K562 (cell line): ENCODE results near the gene ZNF280D. TPM values are rescaled to one million over a fixed set of nuclear protein-coding genes. Genes with fewer than 3 reads are reported as not detected.

Source experiments
- ATAC-seq: fragments of 200-7000 bp; cut with Tn5 transposase; 3 replicates; pipeline ENCODE4 v1.9.1; 2020; ENCODE audit warnings: moderate library complexity
- BruUV-seq: library from RNA; stranded (reverse); fragments of 400-500 nt; replicated peaks from 2 replicates; lab custom pipeline; 2021; lab: Mats Ljungman, UMichigan
- CTCF ChIA-PET: fragments of 300-600 bp; formaldehyde crosslinking; extraction: SDS; loops from one replicate; lab custom pipeline; 2021; ENCODE audit warnings: low intra/inter-chr PET ratio; lab: Yijun Ruan, JAX
- POLR2A ChIA-PET: fragments of 300-600, 350-650 bp; sonication (Branson Sonifier 250); formaldehyde crosslinking; extraction: SDS; loops from one replicate; lab custom pipeline; 2021; ENCODE audit warnings: antibody characterized with exemption, inconsistent platforms; lab: Yijun Ruan, JAX
- DNase-seq, 4 experiments: peaks; one replicate each; pipeline versions ENCODE4 v3.0.0 to v3.0.0-alpha.2; 2011 to 2018; ENCODE audit warnings: low spot score in 3 of 4, mixed read lengths in 3 of 4; ENCODE audit errors: extremely low read depth in 1 of 4
- FAIRE-seq: peaks from 2 replicates; lab custom pipeline; 2011; peaks lifted over from hg19 to GRCh38; lab: Jason Lieb, UNC
- H2AFZ ChIP-seq: 2 replicates; pipeline ENCODE4 v1.6.0; 2011; ENCODE audit warnings: low read depth, low read length, control low read depth, inconsistent platforms
- H3K27ac ChIP-seq: fragments of 200-600 bp; 3 replicates; pipeline ENCODE4 v1.8.0; 2011; ENCODE audit warnings: low read depth, mild to moderate bottlenecking, control low read depth, inconsistent platforms, low read length, moderate library complexity, mixed read lengths; ENCODE audit errors: extremely low read depth
- H3K27me3 ChIP-seq, 2 experiments: fragments of 300-600 bp in 1 of 2; 2 replicates in 1 of 2; 3 replicates in 1 of 2; pipeline versions ENCODE4 v1.6.0 to v1.8.0; 2011; ENCODE audit warnings: inconsistent platforms in 2 of 2, low read length in 2 of 2, mild to moderate bottlenecking in 1 of 2, mixed read lengths in 1 of 2, moderate library complexity in 1 of 2; ENCODE audit not compliant: control insufficient read depth in 2 of 2, insufficient read depth in 2 of 2
- H3K36me3 ChIP-seq: fragments of 300-600 bp; 3 replicates; pipeline ENCODE4 v1.8.0; 2011; ENCODE audit warnings: mild to moderate bottlenecking, low read length, inconsistent platforms; ENCODE audit not compliant: control insufficient read depth, insufficient read depth
- H3K4me1 ChIP-seq, 2 experiments: fragments of 200-600 bp in 1 of 2; replicated peaks in 1 of 2; 2 replicates in 1 of 2; 3 replicates in 1 of 2; pipeline versions ENCODE4 v1.5.1 to v1.8.0; 2011; ENCODE audit warnings: inconsistent platforms in 2 of 2, low read length in 2 of 2, mild to moderate bottlenecking in 1 of 2, mixed read lengths in 1 of 2, moderate library complexity in 1 of 2; ENCODE audit not compliant: control insufficient read depth in 2 of 2, insufficient read depth in 2 of 2
- H3K4me2 ChIP-seq: 2 replicates; pipeline ENCODE4 v1.6.1; 2011; ENCODE audit warnings: low read length, control low read depth, inconsistent platforms, mixed read lengths; ENCODE audit not compliant: insufficient read depth
- H3K4me3 ChIP-seq: fragments of 200-600 bp; sonication (generic), shearing (Covaris generic); 2 replicates; pipeline ENCODE4 v1.5.1; 2016; ENCODE audit warnings: control low read depth, inconsistent platforms
- H3K79me2 ChIP-seq: fragments of 200-600 bp; 3 replicates; pipeline ENCODE4 v1.8.0; 2011; ENCODE audit warnings: low read length, inconsistent platforms; ENCODE audit not compliant: control insufficient read depth, insufficient read depth
- H3K9ac ChIP-seq, 2 experiments: 2 replicates each; pipeline versions ENCODE4 v1.6.0 to v1.6.1; 2011; ENCODE audit warnings: low read depth in 2 of 2, low read length in 2 of 2, control low read depth in 1 of 2, inconsistent platforms in 1 of 2, mild to moderate bottlenecking in 1 of 2, mixed read lengths in 1 of 2; ENCODE audit not compliant: insufficient read depth in 1 of 2
- H3K9me1 ChIP-seq: one replicate; pipeline ENCODE4 v1.6.0; 2011; ENCODE audit warnings: inconsistent platforms, mild to moderate bottlenecking, low read length, moderate library complexity; ENCODE audit not compliant: control insufficient read depth, insufficient read depth
- H3K9me3 ChIP-seq: replicated peaks from 2 replicates; pipeline ENCODE4 v1.5.1; 2011; ENCODE audit warnings: low read depth, low read length, inconsistent platforms; ENCODE audit not compliant: control insufficient read depth, insufficient read depth
- H4K20me1 ChIP-seq: replicated peaks from 2 replicates; pipeline ENCODE4 v1.6.1; 2011; ENCODE audit warnings: low read length, inconsistent platforms, mixed read lengths; ENCODE audit not compliant: control insufficient read depth, insufficient read depth
- BRF2 ChIP-seq: IDR thresholded peaks from 3 replicates; pipeline ENCODE4 v1.6.1; 2011; ENCODE audit warnings: borderline replicate concordance, mild to moderate bottlenecking; ENCODE audit not compliant: insufficient read length, insufficient read depth
- CREM ChIP-seq: IDR thresholded peaks from 2 replicates; pipeline ENCODE4 v1.6.1; 2014; ENCODE audit warnings: antibody characterized with exemption, low read depth
- ELF1 ChIP-seq: fragments of 200-800 bp; sonication (Bioruptor generic); IDR thresholded peaks from 2 replicates; pipeline ENCODE4 v1.6.1; 2016; ENCODE audit warnings: missing genetic modification characterization, missing compliant biosample characterization
- KLF10 ChIP-seq: fragments of 250-450 bp; sonication (Bioruptor Pico); IDR thresholded peaks from 2 replicates; pipeline ENCODE4 v1.6.1; 2021; ENCODE audit warnings: matching md5 sums
- L3MBTL2 ChIP-seq: fragments of 450-650 bp; IDR thresholded peaks from 2 replicates; pipeline ENCODE4 v1.6.1; 2016; ENCODE audit warnings: mild to moderate bottlenecking, moderate library complexity
- MEIS2 ChIP-seq: fragments of 450-650 bp; IDR thresholded peaks from 2 replicates; pipeline ENCODE4 v1.6.1; 2014; ENCODE audit warnings: mild to moderate bottlenecking; ENCODE audit not compliant: partially characterized antibody
- NRF1 ChIP-seq, 2 experiments: fragments of 450-650 bp; IDR thresholded peaks in 1 of 2; conservative IDR thresholded peaks in 1 of 2; 2 replicates each; pipeline ENCODE4 v1.6.1; 2014; ENCODE audit warnings: mild to moderate bottlenecking in 2 of 2
- SAFB2 ChIP-seq: fragments of 200-400 bp; formaldehyde crosslinking; IDR thresholded peaks from 2 replicates; pipeline ENCODE4 v1.6.1; 2018; ENCODE audit warnings: borderline replicate concordance, low read length, low read depth, moderate library complexity; ENCODE audit not compliant: severe bottlenecking
- STAG1 ChIP-seq: sonication (generic); formaldehyde crosslinking; IDR thresholded peaks from 2 replicates; pipeline ENCODE4 v1.5.0; 2020; ENCODE audit warnings: missing genetic modification reagents, borderline replicate concordance
- STAT5B ChIP-seq: fragments of 250-450 bp; sonication (Bioruptor Pico); IDR thresholded peaks from 2 replicates; pipeline ENCODE4 v1.8.0; 2021; ENCODE audit warnings: mild to moderate bottlenecking, inconsistent platforms
- TCF3 ChIP-seq: sonication (generic); formaldehyde crosslinking; IDR thresholded peaks from 2 replicates; pipeline ENCODE4 v1.4.0; 2020; ENCODE audit warnings: mild to moderate bottlenecking, missing genetic modification reagents
- TEAD1 ChIP-seq, 2 experiments: fragments of 450-650 bp in 1 of 2; sonication (generic) in 1 of 2; formaldehyde crosslinking; IDR thresholded peaks; 2 replicates each; pipeline versions ENCODE4 v1.4.0 to v1.8.0; 2020 to 2022; ENCODE audit warnings: mild to moderate bottlenecking in 2 of 2, missing genetic modification reagents in 1 of 2
- TOE1 ChIP-seq, 2 experiments: fragments of 450-650 bp in 1 of 2; sonication (generic) in 1 of 2; formaldehyde crosslinking in 1 of 2; IDR thresholded peaks; 2 replicates each; pipeline versions ENCODE4 v1.7.1 to v1.8.0; 2016 to 2022; ENCODE audit warnings: borderline replicate concordance in 2 of 2, mild to moderate bottlenecking in 2 of 2, antibody characterized with exemption in 1 of 2, inconsistent platforms in 1 of 2, low read depth in 1 of 2, missing genetic modification reagents in 1 of 2, moderate library complexity in 1 of 2
- ZNF263 ChIP-seq: sonication (generic); formaldehyde crosslinking; IDR thresholded peaks from 2 replicates; pipeline ENCODE4 v1.8.0; 2022; ENCODE audit warnings: mild to moderate bottlenecking, missing genetic modification reagents, borderline replicate concordance
- ZNF561 ChIP-seq: fragments of 450-650 bp; formaldehyde crosslinking; conservative IDR thresholded peaks from 2 replicates; pipeline ENCODE4 v1.4.0; 2020; ENCODE audit warnings: mild to moderate bottlenecking, moderate library complexity
- ZNF592 ChIP-seq: fragments of 450-650 bp; IDR thresholded peaks from 2 replicates; pipeline ENCODE4 v1.6.1; 2017; ENCODE audit warnings: antibody characterized with exemption, mild to moderate bottlenecking
- ZNF75A ChIP-seq: fragments of 450-650 bp; formaldehyde crosslinking; IDR thresholded peaks from 2 replicates; pipeline ENCODE4 v1.4.0; 2020; ENCODE audit warnings: mild to moderate bottlenecking
- in situ Hi-C: fragments of 300-500 bp; cut with MboI; formaldehyde crosslinking; loops from 4 replicates; pipeline ENCODE4 v1.15.0; 2018; ENCODE audit warnings: inconsistent platforms, mixed read lengths
- intact Hi-C: fragments of 100-400 bp; cut with micrococcal nuclease; formaldehyde crosslinking; loops from 2 replicates; pipeline ENCODE4 v1.14.2; 2022
- polyA plus RNA-seq, 8 experiments: library from polyadenylated mRNA; depleted of rRNA in 4 of 8; stranded (reverse) in 5 of 8; unstranded in 3 of 8; fragments of >200 nt; fragmentation: Nextera tagmentation in 2 of 8; fragmentation: Illumina TruSeq in 1 of 8; extraction: Ambion mirVana in 2 of 8; extraction: Trizol in 1 of 8; gene quantifications; 2 replicates each; pipeline versions ENCODE4 v1.2.1 to v1.2.3, GENCODE V29; 2011 to 2014; ENCODE audit warnings: inconsistent platforms in 1 of 8, missing spikeins in 1 of 8
- total RNA-seq, 7 experiments: library from RNA; depleted of rRNA in 6 of 7; stranded (reverse); fragments of >200 nt in 6 of 7; fragmentation: Illumina TruSeq in 2 of 7; extraction: Trizol in 2 of 7; gene quantifications; 2 replicates each; pipeline versions ENCODE4 v1.2.1 to v1.2.3, GENCODE V29; 2011 to 2021; ENCODE audit warnings: low replicate concordance in 1 of 7

ZNF280D gene
- total and polyA plus RNA-seq, 9 of the 15 experiments (the other 6 are each of a cell fraction or from before 2014, with no cell fraction given) = 8.3 to 21.8 (median 18.4) TPM

GRCh38 chr15:56681113-56681512, 52.2 kb downstream of the ZNF280D start:
- POLR2A ChIA-PET = no interaction called here
- TF ChIP-seq TCF3 (no peak), ZNF263 (CRISPR knock-in tag) (no peak), TOE1 (IDR thresholded peaks at IDR 0.05; ENCODE audit: borderline replicate concordance) (no peak), TOE1 (CRISPR knock-in tag; IDR thresholded peaks at IDR 0.05; ENCODE audit: borderline replicate concordance, low read depth) (no peak), STAG1 (CRISPR knock-in tag) (no peak), ZNF592 (no peak), ZNF561 (CRISPR knock-in tag) (no peak), KLF10 (no peak), NRF1 (conservative IDR thresholded peaks at IDR 0.05 in 1 of 2, IDR thresholded peaks at IDR 0.05 in 1 of 2) (no peak), SAFB2 (no peak), CREM (no peak), TEAD1 (CRISPR knock-in tag; IDR thresholded peaks at IDR 0.05) (no peak), BRF2 (no peak), L3MBTL2 (no peak), ZNF75A (CRISPR knock-in tag) (no peak), ELF1 (tag) (no peak), STAT5B (no peak), MEIS2 (no peak)

More at GRCh38 chr15:56681113-56681512, 52.2 kb downstream of the ZNF280D start:
- FAIRE-seq (no peak), DNase-seq (no peak), ATAC-seq (no peak)
- H2AFZ ChIP-seq = no peak overlapping the region
- no peak overlapping the region for H3K4me2 ChIP-seq
- no peaks in the 10 kb centered on the region for H3K4me1 ChIP-seq
- no peak overlapping the region for H3K9ac ChIP-seq
- intact Hi-C loops = no loop called here
- no peaks in the 10 kb centered on the region for H3K9me1 ChIP-seq
- no peak overlapping the region for H3K27ac ChIP-seq
- CTCF ChIA-PET = no interaction called here
- no peaks in the 10 kb centered on the region for H3K27me3 ChIP-seq
- no peaks in the 10 kb centered on the region for H4K20me1 ChIP-seq
- H3K36me3 ChIP-seq = no peaks in the 10 kb centered on the region; the same call in 2 of the 3 replicates
- H3K79me2 ChIP-seq = no peaks in the 10 kb centered on the region
- H3K9me3 ChIP-seq = no peaks in the 10 kb centered on the region
- in situ Hi-C loops = no loop called here
- no peak overlapping the region for H3K4me3 ChIP-seq
- BruUV-seq = no TSS peak
